ENCODE results near the gene ZNF277.

DNA sequence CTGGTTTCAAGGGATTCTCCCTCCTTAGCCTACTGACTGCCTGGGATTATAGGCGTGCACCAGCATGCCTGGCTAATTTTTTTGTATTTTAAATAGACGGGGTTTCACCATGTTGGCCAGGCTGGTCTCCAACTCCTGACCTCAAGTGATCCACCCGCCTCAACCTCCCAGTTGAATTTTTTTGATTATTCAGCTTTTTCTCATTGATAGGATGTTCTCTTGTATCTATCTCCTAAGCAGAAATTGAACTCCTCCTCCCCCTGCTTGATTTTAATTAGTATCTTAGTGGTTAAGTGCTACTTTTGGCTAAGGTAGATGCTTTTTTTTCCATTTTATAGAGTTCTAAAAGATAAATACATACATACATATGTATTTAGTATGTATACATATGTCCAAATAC, 101.0 kb downstream of the ZNF277 start:
- TF ChIP-seq, protein P1, sequence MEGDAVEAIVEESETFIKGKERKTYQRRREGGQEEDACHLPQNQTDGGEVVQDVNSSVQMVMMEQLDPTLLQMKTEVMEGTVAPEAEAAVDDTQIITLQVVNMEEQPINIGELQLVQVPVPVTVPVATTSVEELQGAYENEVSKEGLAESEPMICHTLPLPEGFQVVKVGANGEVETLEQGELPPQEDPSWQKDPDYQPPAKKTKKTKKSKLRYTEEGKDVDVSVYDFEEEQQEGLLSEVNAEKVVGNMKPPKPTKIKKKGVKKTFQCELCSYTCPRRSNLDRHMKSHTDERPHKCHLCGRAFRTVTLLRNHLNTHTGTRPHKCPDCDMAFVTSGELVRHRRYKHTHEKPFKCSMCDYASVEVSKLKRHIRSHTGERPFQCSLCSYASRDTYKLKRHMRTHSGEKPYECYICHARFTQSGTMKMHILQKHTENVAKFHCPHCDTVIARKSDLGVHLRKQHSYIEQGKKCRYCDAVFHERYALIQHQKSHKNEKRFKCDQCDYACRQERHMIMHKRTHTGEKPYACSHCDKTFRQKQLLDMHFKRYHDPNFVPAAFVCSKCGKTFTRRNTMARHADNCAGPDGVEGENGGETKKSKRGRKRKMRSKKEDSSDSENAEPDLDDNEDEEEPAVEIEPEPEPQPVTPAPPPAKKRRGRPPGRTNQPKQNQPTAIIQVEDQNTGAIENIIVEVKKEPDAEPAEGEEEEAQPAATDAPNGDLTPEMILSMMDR (IDR thresholded peaks at IDR 0.05) = no peak
- TF ChIP-seq POLR2A (IDR thresholded peaks at IDR 0.05) (no peak), POLR2AphosphoS5 (IDR thresholded peaks at IDR 0.05) (no peak)
